OCI-LY3 (cell line): Measurements from ENCODE around the gene TEDC2.
A peak's percentile ranks its signal among the peaks of the same experiment; 100 is the strongest.

Experiments used
- H2AFZ ChIP-seq: fragments of 200-600, 300-600 bp; shearing (Covaris generic); 2 replicates; pipeline ENCODE4 v1.6.0; 2014; ENCODE audit warnings: antibody characterized with exemption, low read depth, low read length
- H3K27ac ChIP-seq: fragments of 200-600, 300-600 bp; sonication (generic); 2 replicates; pipeline ENCODE4 v1.5.1; 2014; ENCODE audit warnings: mild to moderate bottlenecking, low read length, moderate library complexity, mixed read lengths
- H3K27me3 ChIP-seq: fragments of 200-600, 300-600 bp; sonication (generic); 2 replicates; pipeline ENCODE4 v1.6.1; 2014; ENCODE audit warnings: low read depth, low read length, mixed read lengths
- H3K36me3 ChIP-seq: fragments of 200-600, 300-600 bp; sonication (generic); replicated peaks from 2 replicates; pipeline ENCODE3; 2014; ENCODE audit warnings: low read depth, low read length, mixed read lengths
- H3K4me1 ChIP-seq: fragments of 300-600, 200-600 bp; sonication (generic); 2 replicates; pipeline ENCODE4 v1.6.1; 2014; ENCODE audit warnings: low read length, mixed read lengths
- H3K4me2 ChIP-seq: fragments of 200-600, 300-600 bp; sonication (generic); 2 replicates; pipeline ENCODE4 v1.6.1; 2014; ENCODE audit warnings: low read length, mixed read lengths
- H3K4me3 ChIP-seq: fragments of 300-600, 200-600 bp; sonication (generic); 2 replicates; pipeline ENCODE4 v1.5.1; 2014; ENCODE audit warnings: antibody characterized with exemption, mild to moderate bottlenecking, low read length, moderate library complexity
- H3K79me2 ChIP-seq: fragments of 300-600, 200-600 bp; shearing (Covaris generic); 2 replicates; pipeline ENCODE4 v1.6.1; 2014; ENCODE audit warnings: mild to moderate bottlenecking, low read length, mixed read lengths
- H3K9ac ChIP-seq: fragments of 300-600, 200-600 bp; shearing (Covaris generic); 2 replicates; pipeline ENCODE4 v1.6.0; 2014; ENCODE audit warnings: mild to moderate bottlenecking, low read length, moderate library complexity
- H3K9me3 ChIP-seq: fragments of 200-600, 300-600 bp; shearing (Covaris generic); 2 replicates; pipeline ENCODE4 v1.6.1; 2014; ENCODE audit warnings: low read length, mixed read lengths; ENCODE audit not compliant: insufficient read depth
- H4K20me1 ChIP-seq: fragments of 200-600, 300-600 bp; sonication (generic); 2 replicates; pipeline ENCODE4 v1.6.1; 2016; ENCODE audit warnings: low read length, mixed read lengths; ENCODE audit not compliant: insufficient read depth
- EZH2phosphoT487 ChIP-seq: fragments of 200-600 bp; shearing (Covaris generic); IDR thresholded peaks from 2 replicates; pipeline ENCODE4 v1.6.1; 2018; ENCODE audit warnings: antibody characterized with exemption, mixed run types, low read depth
- TF ChIP-seq, protein P1 (sequence below): fragments of 200-600, 300-600 bp; sonication (generic); IDR thresholded peaks from 2 replicates; pipeline ENCODE4 v1.5.1; 2014; ENCODE audit warnings: antibody characterized with exemption, low read length, low read depth

Gene TEDC2

DNA sequence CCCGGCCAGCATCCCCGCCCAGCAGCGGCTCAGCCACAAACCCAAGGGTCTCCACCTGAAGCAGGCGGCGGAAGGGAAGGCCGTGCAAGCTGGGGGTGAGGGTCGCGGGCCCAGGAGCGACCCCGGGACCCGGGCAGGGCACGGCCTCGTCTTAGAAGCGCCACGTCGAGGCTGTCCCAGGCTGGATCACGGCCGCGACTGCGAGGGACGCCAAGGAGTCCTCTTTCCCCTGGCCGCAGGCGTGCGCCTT lies 31.2 kb upstream of the TEDC2 start:
- H3K9ac ChIP-seq, result peak overlapping the region; percentile 82
- peak overlapping the region; percentile 38; the same call in 1 of the 2 replicates for H2AFZ ChIP-seq
- H3K27me3 ChIP-seq, result no peaks in the 10 kb centered on the region
- peaks cover 14% of the 10 kb centered on the region for H4K20me1 ChIP-seq
- H3K27ac ChIP-seq, result peak overlapping the region; percentile 55
- peak overlapping the region; percentile 97 for H3K4me2 ChIP-seq
- H3K4me3 ChIP-seq, result peak overlapping the region; percentile 84
- no peak for TF ChIP-seq EZH2phosphoT487
- TF ChIP-seq, protein P1, sequence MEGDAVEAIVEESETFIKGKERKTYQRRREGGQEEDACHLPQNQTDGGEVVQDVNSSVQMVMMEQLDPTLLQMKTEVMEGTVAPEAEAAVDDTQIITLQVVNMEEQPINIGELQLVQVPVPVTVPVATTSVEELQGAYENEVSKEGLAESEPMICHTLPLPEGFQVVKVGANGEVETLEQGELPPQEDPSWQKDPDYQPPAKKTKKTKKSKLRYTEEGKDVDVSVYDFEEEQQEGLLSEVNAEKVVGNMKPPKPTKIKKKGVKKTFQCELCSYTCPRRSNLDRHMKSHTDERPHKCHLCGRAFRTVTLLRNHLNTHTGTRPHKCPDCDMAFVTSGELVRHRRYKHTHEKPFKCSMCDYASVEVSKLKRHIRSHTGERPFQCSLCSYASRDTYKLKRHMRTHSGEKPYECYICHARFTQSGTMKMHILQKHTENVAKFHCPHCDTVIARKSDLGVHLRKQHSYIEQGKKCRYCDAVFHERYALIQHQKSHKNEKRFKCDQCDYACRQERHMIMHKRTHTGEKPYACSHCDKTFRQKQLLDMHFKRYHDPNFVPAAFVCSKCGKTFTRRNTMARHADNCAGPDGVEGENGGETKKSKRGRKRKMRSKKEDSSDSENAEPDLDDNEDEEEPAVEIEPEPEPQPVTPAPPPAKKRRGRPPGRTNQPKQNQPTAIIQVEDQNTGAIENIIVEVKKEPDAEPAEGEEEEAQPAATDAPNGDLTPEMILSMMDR, result peak; percentile 3; the same call in 1 of the 2 replicates
- H3K9me3 ChIP-seq, result no peaks in the 10 kb centered on the region
- H3K79me2 ChIP-seq, result peaks cover 20% of the 10 kb centered on the region
- peaks cover 22% of the 10 kb centered on the region for H3K36me3 ChIP-seq
- H3K4me1 ChIP-seq, result peaks cover 18% of the 10 kb centered on the region

DNA sequence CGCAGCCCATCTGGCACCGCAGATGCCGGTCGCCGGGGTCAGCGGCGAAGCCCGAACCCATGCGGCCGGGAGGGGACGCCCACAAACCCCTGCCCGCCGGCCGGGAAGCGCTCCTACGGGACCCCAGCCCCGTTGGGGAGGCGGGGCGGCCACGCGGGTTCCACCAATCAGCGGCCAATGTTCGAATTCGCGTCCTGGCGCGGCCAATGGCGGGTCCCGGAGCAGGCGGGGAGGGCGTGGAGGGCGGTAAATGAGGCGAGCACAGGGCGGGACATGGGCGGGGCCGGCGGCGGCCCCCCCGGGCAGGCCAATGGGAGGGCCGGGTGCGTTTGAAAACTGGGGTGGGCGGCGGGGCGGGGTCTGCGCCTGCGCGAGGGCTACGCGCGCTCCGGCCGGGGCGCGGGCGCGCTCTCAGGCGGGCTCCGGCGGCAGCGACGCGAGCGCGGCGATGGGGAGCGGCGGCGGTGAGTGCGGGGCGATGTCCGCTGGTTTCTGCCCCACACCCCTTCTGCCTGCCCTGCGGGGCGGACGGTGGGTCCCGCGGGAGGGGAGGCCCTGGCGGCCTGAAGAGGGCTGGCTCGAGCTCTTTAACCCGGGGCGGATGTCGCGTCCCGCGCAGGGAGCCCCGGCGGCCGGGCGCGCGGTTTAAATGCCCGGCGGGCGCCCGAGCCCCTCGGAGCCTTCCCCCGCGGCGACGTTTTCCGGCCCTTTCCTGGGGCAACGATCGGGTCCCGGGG lies 30.7 kb upstream of the TEDC2 start, which contains the start of gene CCNF:
Gene CCNF (plus strand): TSS at position 414 of the 737 bp plus-strand sequence. CDS start 35 bp downstream, at position 449.
- H3K4me3 ChIP-seq, result peak within 1 kb of the TSS; percentile 92
- H3K27me3 ChIP-seq, result no peaks in the 10 kb centered on the region
- peaks cover 18% of the 10 kb centered on the region for H3K4me1 ChIP-seq
- peaks cover 22% of the 10 kb centered on the region for H3K36me3 ChIP-seq
- no peaks in the 10 kb centered on the region for H3K9me3 ChIP-seq
- peak within 1 kb of the TSS; percentile 38; the same call in 1 of the 2 replicates for H2AFZ ChIP-seq
- peak within 1 kb of the TSS; percentile 98 for H3K4me2 ChIP-seq
- TF ChIP-seq, protein P1, result no peak
- TF ChIP-seq EZH2phosphoT487, result no peak
- H3K27ac ChIP-seq, result peak within 1 kb of the TSS; percentile 55
- H3K9ac ChIP-seq, result peak within 1 kb of the TSS; percentile 94
- H3K79me2 ChIP-seq, result peaks cover 20% of the 10 kb centered on the region
- H4K20me1 ChIP-seq, result peaks cover 14% of the 10 kb centered on the region

DNA sequence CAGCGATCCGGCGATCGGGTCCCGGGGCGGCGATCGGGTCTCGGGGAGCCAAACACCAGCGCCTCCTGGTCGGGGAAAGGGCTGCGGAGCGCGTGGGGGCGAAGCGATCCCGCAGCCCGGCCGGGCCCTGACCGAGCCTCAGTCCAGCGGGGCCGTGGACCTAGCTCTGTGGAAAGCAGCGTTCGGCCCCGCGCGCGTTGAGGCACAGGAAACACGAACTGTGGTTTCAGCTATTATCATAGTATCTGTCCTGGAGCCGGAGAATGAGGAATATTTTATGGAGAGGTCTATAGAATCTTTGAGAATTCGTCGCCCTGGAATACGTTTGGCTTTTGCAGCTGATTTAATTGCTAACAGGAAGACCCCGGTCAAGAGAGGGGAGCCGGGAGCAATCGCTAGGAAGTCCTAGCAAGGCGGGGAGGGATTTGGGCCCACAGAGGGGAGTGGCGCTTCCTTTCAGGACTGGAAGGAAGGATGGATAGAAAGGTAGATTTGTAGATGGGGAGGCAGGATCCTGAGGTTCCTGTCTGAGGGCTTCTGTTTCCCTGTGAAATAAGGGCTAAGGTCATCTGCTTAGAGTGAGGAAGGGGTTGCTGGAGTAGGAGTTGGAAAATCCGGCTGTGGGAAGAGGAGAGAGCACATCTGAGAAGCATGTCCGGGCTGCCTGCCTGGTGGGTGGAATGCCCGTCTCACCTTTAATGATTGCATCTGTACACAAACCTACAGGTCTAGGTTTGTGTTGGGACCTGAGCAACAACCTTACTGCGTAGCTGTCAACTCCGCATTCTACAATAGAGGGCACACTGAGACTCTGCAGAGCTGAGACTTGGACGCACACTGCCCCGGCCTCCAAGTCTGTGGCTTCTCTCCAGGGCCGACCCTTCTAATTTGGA lies 29.9 kb upstream of the TEDC2 start:
- Histone ChIP-seq H3K36me3 (peaks cover 22% of the 10 kb centered on the region), H2AFZ (peak overlapping the region; percentile 24; the same call in 1 of the 2 replicates), H3K9ac (peak overlapping the region; percentile 94), H3K79me2 (peaks cover 20% of the 10 kb centered on the region), H3K4me1 (peaks cover 18% of the 10 kb centered on the region), H3K9me3 (no peaks in the 10 kb centered on the region), H4K20me1 (peaks cover 14% of the 10 kb centered on the region), H3K27me3 (no peaks in the 10 kb centered on the region), H3K4me2 (peak overlapping the region; percentile 98), H3K4me3 (peak overlapping the region; percentile 92), H3K27ac (peak overlapping the region; percentile 55)
- no peak for TF ChIP-seq EZH2phosphoT487
- TF ChIP-seq, protein P1, result peak; percentile 42

DNA sequence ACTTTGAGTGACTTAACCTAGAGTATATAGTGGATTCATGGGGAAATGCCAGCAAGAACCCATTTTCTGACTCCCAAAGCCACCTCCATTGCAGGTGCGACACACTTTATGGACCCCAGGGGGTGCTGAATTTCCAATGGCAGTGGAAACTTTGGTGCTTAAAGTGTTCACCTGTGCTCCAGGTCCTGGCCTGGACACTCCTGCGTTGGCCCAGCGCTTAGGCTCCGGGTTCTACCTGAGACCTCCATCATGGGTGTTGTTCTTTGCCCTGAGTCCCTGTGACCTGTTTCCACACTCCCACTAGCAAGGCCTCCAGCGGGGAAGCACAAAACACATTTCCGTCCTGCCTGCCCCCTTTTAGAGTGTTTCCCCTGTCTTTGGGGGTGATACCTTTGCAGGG lies 27.6 kb upstream of the TEDC2 start:
- TF ChIP-seq, protein P1, result no peak
- TF ChIP-seq EZH2phosphoT487, result no peak
- Histone ChIP-seq H3K27me3 (no peaks in the 10 kb centered on the region), H3K4me1 (peaks cover 18% of the 10 kb centered on the region), H4K20me1 (peaks cover 14% of the 10 kb centered on the region), H3K4me2 (no peak overlapping the region), H3K27ac (no peak overlapping the region), H3K9me3 (no peaks in the 10 kb centered on the region), H3K4me3 (no peak overlapping the region), H3K9ac (no peak overlapping the region), H3K36me3 (peaks cover 38% of the 10 kb centered on the region), H3K79me2 (peaks cover 20% of the 10 kb centered on the region), H2AFZ (no peak overlapping the region)
